Retinal pigment epithelial cell (primary cell): ENCODE data around the gene RHBDD1.

Experiments used
- DNase-seq: peaks from one replicate; pipeline ENCODE4 v3.0.0-alpha.2; 2010; ENCODE audit warnings: low read depth
- H3K4me3 ChIP-seq: 2 replicates; pipeline ENCODE4 v1.5.1; 2011; ENCODE audit warnings: mild to moderate bottlenecking, low read length, control low read depth, moderate library complexity
- CTCF ChIP-seq: conservative IDR thresholded peaks from 2 replicates; pipeline ENCODE4 v1.5.1; 2011; ENCODE audit warnings: low read depth, low read length, control low read depth, inconsistent platforms

The RHBDD1 gene

GRCh38 chr2:226792155-226792881 lies 43.5 kb upstream of the RHBDD1 start:
- DNase-seq: no peak
- no peak for TF ChIP-seq CTCF
- peak overlapping the region; percentile 51 for H3K4me3 ChIP-seq

- no peak for DNase-seq
- peak overlapping the region; percentile 51 for H3K4me3 ChIP-seq
- no peak for TF ChIP-seq CTCF
Observed at GRCh38 chr2:226793646-226794045, 42.2 kb upstream of the RHBDD1 start.

DNA sequence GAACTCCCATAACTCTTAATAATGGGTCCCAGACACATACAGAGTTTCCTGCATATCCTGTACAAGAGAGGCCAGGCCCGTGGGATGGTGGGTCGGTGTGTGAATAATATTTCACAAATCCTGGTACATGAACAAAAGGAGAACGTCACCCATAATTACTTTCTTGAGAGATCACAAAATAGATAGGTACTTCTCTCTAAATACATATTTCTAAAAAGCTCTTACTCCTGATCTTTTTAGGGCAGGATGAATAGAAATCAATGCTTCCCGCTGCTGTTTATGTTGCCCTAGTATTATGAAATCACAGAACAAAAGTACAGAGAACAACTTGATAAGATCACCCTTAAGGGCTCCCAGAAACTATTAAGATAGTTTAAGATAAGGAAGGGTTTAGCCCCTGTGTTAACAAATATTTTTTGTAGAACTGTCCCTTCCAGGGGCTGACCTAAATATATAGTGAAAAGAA lies 41.6 kb upstream of the RHBDD1 start:
- peak overlapping the region; percentile 51 for H3K4me3 ChIP-seq
- TF ChIP-seq CTCF: no peak
- no peak for DNase-seq

GRCh38 chr2:226794751-226795171 lies 41.1 kb upstream of the RHBDD1 start:
- no peak for DNase-seq
- no peak for TF ChIP-seq CTCF
- peak overlapping the region; percentile 51 for H3K4me3 ChIP-seq

DNA sequence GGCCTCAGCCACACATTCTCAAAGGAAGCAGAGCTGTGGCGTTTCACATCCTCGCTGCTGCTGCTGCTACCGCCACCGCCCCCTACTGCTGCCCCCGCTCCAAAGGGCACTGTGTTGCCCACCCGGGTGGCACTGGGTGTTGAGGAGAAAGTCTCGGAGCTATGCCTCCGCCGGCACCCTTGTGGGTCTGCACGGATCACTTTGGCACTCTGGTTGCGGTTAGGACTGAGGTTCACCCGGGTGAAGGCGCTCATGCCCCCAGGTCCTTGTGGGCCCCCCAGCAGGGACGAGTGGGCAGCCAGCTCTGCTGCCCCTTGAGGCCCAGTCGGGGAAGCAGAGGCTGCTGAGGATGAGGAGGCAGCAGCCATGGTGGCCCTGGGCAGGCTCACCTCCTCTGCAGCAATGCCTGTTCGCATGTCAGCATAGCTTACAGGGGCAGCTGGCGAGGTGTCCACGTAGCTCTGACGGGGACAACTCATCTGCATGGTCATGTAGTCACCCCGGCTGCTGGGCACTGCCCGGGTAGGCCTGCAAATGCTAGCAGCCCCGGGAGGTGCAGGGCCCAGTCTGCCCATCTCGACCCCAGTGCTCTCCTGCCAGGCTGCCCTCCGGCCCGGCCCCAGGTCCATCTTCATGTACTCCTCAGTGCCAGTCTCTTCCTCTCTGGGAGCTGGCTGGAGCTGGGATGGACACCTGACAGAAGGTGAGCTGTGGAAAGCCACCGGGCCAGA lies 40.4 kb upstream of the RHBDD1 start:
- DNase-seq: no peak
- peak overlapping the region; percentile 51 for H3K4me3 ChIP-seq
- peak; percentile 21 for TF ChIP-seq CTCF

DNA sequence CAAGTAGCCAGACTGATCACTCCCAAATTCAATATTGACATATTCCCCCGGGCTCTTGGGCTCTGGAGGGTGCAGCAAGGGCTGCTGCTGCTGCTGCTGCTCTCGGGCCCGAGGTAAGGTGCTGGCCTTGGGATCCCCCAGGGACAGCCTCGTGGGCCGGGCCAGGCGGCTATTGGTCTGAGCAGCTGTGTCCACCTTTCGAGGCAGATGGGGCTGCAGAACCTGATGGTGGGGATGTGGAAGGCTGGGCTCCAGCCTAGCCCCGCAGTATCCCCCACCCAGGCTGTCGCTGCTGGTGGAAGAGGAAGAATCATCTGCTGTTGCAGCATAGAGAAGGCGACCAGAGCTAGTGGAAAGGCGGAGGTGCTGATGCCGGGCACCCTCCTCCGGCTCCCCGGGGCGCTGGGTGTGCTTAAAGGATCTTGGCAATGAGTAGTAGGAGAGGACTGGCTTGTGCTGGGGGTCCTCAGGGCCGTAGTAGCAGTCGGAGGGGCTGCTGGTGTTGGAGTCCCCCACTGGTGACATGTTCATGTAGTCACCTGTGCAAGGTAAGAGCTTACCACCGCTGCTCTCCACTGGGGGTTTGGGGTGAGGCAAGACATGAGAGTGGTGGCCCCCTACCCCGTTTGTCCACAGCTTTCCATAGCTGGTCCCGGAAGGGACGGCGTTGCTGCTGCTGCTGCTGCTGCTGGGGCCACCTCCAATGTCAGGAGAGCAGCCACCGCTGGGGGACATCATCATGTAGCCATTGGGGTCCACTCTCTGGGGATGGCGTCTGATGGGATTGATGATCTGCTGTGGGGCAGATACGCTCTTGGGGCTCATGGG lies 39.6 kb upstream of the RHBDD1 start:
- H3K4me3 ChIP-seq: peak overlapping the region; percentile 51

More for the DNA sequence above, 39.6 kb upstream of the RHBDD1 start:
- no peak for DNase-seq
- TF ChIP-seq CTCF: no peak
